Keratinocyte (primary cell): ENCODE measurements around the gene MRTFB. TPM values are rescaled to one million over a fixed set of nuclear protein-coding genes. Genes with fewer than 3 reads are reported as not detected.

ENCODE experiments used
- DNase-seq: peaks from one replicate; pipeline ENCODE4 v3.0.0-alpha.2; 2011; ENCODE audit warnings: low read depth, missing footprints, low spot score
- FAIRE-seq: peaks from 2 replicates; lab custom pipeline; 2011; peaks lifted over from hg19 to GRCh38; lab: Jason Lieb, UNC
- H2AFZ ChIP-seq: 2 replicates; pipeline ENCODE4 v1.6.0; 2012; ENCODE audit warnings: low read length, control low read depth, inconsistent platforms; ENCODE audit not compliant: control insufficient read depth
- H3K27ac ChIP-seq: 2 replicates; pipeline ENCODE4 v1.5.1; 2011; ENCODE audit warnings: low read length; ENCODE audit not compliant: control insufficient read depth, insufficient read depth
- H3K27me3 ChIP-seq: 3 replicates; pipeline ENCODE4 v1.6.0; 2011; ENCODE audit warnings: low read length; ENCODE audit not compliant: control insufficient read depth, insufficient read depth; ENCODE audit errors: extremely low read depth
- H3K36me3 ChIP-seq, 2 experiments: 2 replicates in 1 of 2; 3 replicates in 1 of 2; pipeline ENCODE4 v1.5.1; 2011; ENCODE audit warnings: low read length in 2 of 2, mild to moderate bottlenecking in 1 of 2; ENCODE audit not compliant: control insufficient read depth in 2 of 2, insufficient read depth in 2 of 2; ENCODE audit errors: extremely low read depth in 1 of 2
- H3K4me1 ChIP-seq: 3 replicates; pipeline ENCODE4 v1.5.1; 2011; ENCODE audit warnings: low read length; ENCODE audit not compliant: control insufficient read depth, insufficient read depth; ENCODE audit errors: extremely low read depth
- H3K4me2 ChIP-seq: 3 replicates; pipeline ENCODE4 v1.6.0; 2011; ENCODE audit warnings: low read depth, low read length; ENCODE audit not compliant: control insufficient read depth, insufficient read depth; ENCODE audit errors: extremely low read depth
- H3K4me3 ChIP-seq, 3 experiments: fragments of 200-600 bp in 1 of 3; sonication (generic) in 1 of 3; 2 replicates in 2 of 3; 3 replicates in 1 of 3; pipeline ENCODE4 v1.5.1; 2011 to 2016; ENCODE audit warnings: low read length in 3 of 3, mild to moderate bottlenecking in 3 of 3, control low read depth in 2 of 3, inconsistent platforms in 1 of 3, low read depth in 1 of 3, mixed read lengths in 1 of 3, mixed run types in 1 of 3, moderate library complexity in 1 of 3; ENCODE audit not compliant: control insufficient read depth in 2 of 3, insufficient read depth in 2 of 3; ENCODE audit errors: extremely low read depth in 1 of 3
- H3K79me2 ChIP-seq: 2 replicates; pipeline ENCODE4 v1.6.0; 2012; ENCODE audit warnings: low read length; ENCODE audit not compliant: control insufficient read depth, insufficient read depth
- H3K9ac ChIP-seq: 3 replicates; pipeline ENCODE4 v1.6.0; 2011; ENCODE audit warnings: low read length; ENCODE audit not compliant: control insufficient read depth, insufficient read depth; ENCODE audit errors: extremely low read depth
- H3K9me1 ChIP-seq: 3 replicates; pipeline ENCODE4 v1.6.0; 2011; ENCODE audit warnings: low read length; ENCODE audit not compliant: control insufficient read depth, insufficient read depth; ENCODE audit errors: extremely low read depth
- H3K9me3 ChIP-seq: 2 replicates; pipeline ENCODE4 v1.5.1; 2012; ENCODE audit warnings: low read depth, low read length; ENCODE audit not compliant: control insufficient read depth
- H4K20me1 ChIP-seq: 3 replicates; pipeline ENCODE4 v1.6.0; 2011; ENCODE audit warnings: low read length; ENCODE audit not compliant: control insufficient read depth, insufficient read depth; ENCODE audit errors: extremely low read depth
- CTCF ChIP-seq, 3 experiments: IDR thresholded peaks in 1 of 3; conservative IDR thresholded peaks in 1 of 3; optimal IDR thresholded peaks in 1 of 3; 2 replicates in 2 of 3; 3 replicates in 1 of 3; pipeline versions ENCODE3 to v1.5.1; 2011; ENCODE audit warnings: low read length in 3 of 3, mild to moderate bottlenecking in 3 of 3, moderate library complexity in 2 of 3, control low read depth in 1 of 3, inconsistent platforms in 1 of 3; ENCODE audit not compliant: insufficient read depth in 2 of 3; ENCODE audit errors: extremely low read depth in 1 of 3
- EZH2 ChIP-seq: IDR thresholded peaks from one replicate; pipeline ENCODE4 v1.6.1; 2012; ENCODE audit warnings: inconsistent platforms, mild to moderate bottlenecking, low read length, moderate library complexity
- dilution Hi-C: fragments of 300-500 bp; cut with MboI; formaldehyde crosslinking; loops from one replicate; pipeline ENCODE4 v1.7.0; 2020; ENCODE audit warnings: low sequenced_read_pairs; ENCODE audit not compliant: extremely low pct_ligation_motif_present
- polyA plus RNA-seq, 5 experiments: library from polyadenylated mRNA; depleted of rRNA in 3 of 5; stranded (reverse) in 3 of 5; stranded (forward) in 1 of 5; unstranded in 1 of 5; fragments of >200 nt; gene quantifications; 1 replicate in 1 of 5; 2 replicates in 3 of 5; 3 replicates in 1 of 5; pipeline versions ENCODE4 v1.2.1 to v1.2.3, GENCODE V29; 2011 to 2012; ENCODE audit warnings: missing spikeins in 2 of 5, low read depth in 1 of 5, low replicate concordance in 1 of 5

Gene MRTFB
- polyA plus RNA-seq, 1 donor (not counting 4 experiments of a cell fraction or from before 2014, with no cell fraction given): 12.1 TPM

GRCh38 chr16:14215941-14216340 lies 144.8 kb downstream of the MRTFB start:
- Histone ChIP-seq H2AFZ (no peak overlapping the region), H3K36me3 (peaks cover 2 to 5% of the 10 kb centered on the region in 2 experiments), H3K9me3 (no peaks in the 10 kb centered on the region), H3K27ac (no peak overlapping the region), H4K20me1 (no peaks in the 10 kb centered on the region), H3K27me3 (no peaks in the 10 kb centered on the region), H3K4me1 (no peaks in the 10 kb centered on the region), H3K79me2 (no peaks in the 10 kb centered on the region), H3K9me1 (no peaks in the 10 kb centered on the region), H3K4me3 (no peak overlapping the region), H3K9ac (no peak overlapping the region), H3K4me2 (no peak overlapping the region)
- FAIRE-seq (no peak), DNase-seq (no peak)
- TF ChIP-seq CTCF (optimal IDR thresholded peaks at IDR 0.05 in 1 of 3, IDR thresholded peaks at IDR 0.05 in 1 of 3, conservative IDR thresholded peaks at IDR 0.05 in 1 of 3; ENCODE audit: extremely low read depth in 1 of 3, insufficient read depth in 2 of 3, low read length in 3 of 3) (no peak), EZH2 (no peak)
- dilution Hi-C loops: no loop called here

DNA sequence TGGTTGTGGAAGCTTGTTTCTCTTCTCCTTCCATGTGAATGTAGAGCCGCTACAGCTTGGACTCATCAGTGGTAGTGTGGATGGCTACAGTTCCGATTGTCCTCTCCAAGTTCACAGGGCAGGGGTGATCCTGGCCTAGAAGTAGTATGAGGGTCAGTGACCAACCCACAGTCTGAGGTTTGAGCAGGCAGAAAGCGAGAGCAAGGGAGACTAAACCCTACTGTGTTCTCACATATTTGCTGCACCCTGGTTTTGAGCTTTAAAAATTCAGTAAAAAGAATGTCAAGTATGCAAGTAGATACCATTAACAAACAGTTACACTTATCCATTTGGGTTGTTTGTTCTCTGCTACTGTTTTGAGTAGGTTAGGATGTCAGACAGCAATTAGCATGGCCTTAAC lies 148.9 kb downstream of the MRTFB start:
- dilution Hi-C loops: no loop called here
- no peak for TF ChIP-seq CTCF (optimal IDR thresholded peaks at IDR 0.05 in 1 of 3, IDR thresholded peaks at IDR 0.05 in 1 of 3, conservative IDR thresholded peaks at IDR 0.05 in 1 of 3; ENCODE audit: extremely low read depth in 1 of 3, insufficient read depth in 2 of 3, low read length in 3 of 3)
- no peak for TF ChIP-seq EZH2
- H3K27me3 ChIP-seq: no peaks in the 10 kb centered on the region
- no peaks in the 10 kb centered on the region for H3K79me2 ChIP-seq
- no peak overlapping the region for H3K9ac ChIP-seq
- H3K4me1 ChIP-seq: no peaks in the 10 kb centered on the region
- H2AFZ ChIP-seq: no peak overlapping the region
- no peak for FAIRE-seq
- no peaks in the 10 kb centered on the region for H3K9me3 ChIP-seq
- peaks cover 2 to 5% of the 10 kb centered on the region in 2 experiments for H3K36me3 ChIP-seq
- no peak for DNase-seq
- no peak overlapping the region for H3K4me2 ChIP-seq
- no peaks in the 10 kb centered on the region for H3K9me1 ChIP-seq
- H3K4me3 ChIP-seq: no peak overlapping the region
- H4K20me1 ChIP-seq: no peaks in the 10 kb centered on the region
- H3K27ac ChIP-seq: no peak overlapping the region
